HG03378 (cell line): ENCODE data around the gene TRIAP1.
"Not testable (repeated sequence)": the region's sequence is repeated elsewhere in the genome, so short reads cannot be mapped to it uniquely, and the experiment has no call there.

Experiments
- ATAC-seq: cut with Tn5 transposase; IDR thresholded peaks from one replicate; pipeline ENCODE4 v1.9.1; 2021; ENCODE audit warnings: mild to moderate bottlenecking, moderate library complexity; ENCODE audit not compliant: unreplicated experiment

TRIAP1 gene

GRCh38 chr12:120468821-120469449 lies 22.8 kb upstream of the TRIAP1 start:
- ATAC-seq, result no peak

GRCh38 chr12:120468325-120468820 lies 22.2 kb upstream of the TRIAP1 start:
- no peak for ATAC-seq

- ATAC-seq, result no peak
These were observed 21.3 kb upstream of the TRIAP1 start for GRCh38 chr12:120467439-120467838.

GRCh38 chr12:120466560-120467315 lies 20.6 kb upstream of the TRIAP1 start:
- ATAC-seq, result no peak

GRCh38 chr12:120465756-120466155 lies 19.6 kb upstream of the TRIAP1 start:
- no peak for ATAC-seq

- no peak for ATAC-seq
These were observed 17.5 kb upstream of the TRIAP1 start for GRCh38 chr12:120463712-120464111.

GRCh38 chr12:120462099-120462640 lies 16.0 kb upstream of the TRIAP1 start:
- no peak for ATAC-seq

GRCh38 chr12:120460157-120460556 lies 14.0 kb upstream of the TRIAP1 start:
- no peak for ATAC-seq

- no peak for ATAC-seq
These were observed 10.9 kb upstream of the TRIAP1 start for GRCh38 chr12:120457133-120457532.

- ATAC-seq, result no peak
These were observed 9.1 kb upstream of the TRIAP1 start for GRCh38 chr12:120455302-120455701.

GRCh38 chr12:120453977-120454376 lies 7.8 kb upstream of the TRIAP1 start:
- no peak for ATAC-seq

- no peak for ATAC-seq
These were observed 7.0 kb upstream of the TRIAP1 start for GRCh38 chr12:120453060-120453750.

GRCh38 chr12:120452524-120452923 lies 6.3 kb upstream of the TRIAP1 start:
- ATAC-seq, result not testable (repeated sequence)

GRCh38 chr12:120447992-120448391 lies 1.8 kb upstream of the TRIAP1 start:
- ATAC-seq, result no peak

- ATAC-seq, result not testable (repeated sequence)
These were observed 627 bp upstream of the TRIAP1 start for GRCh38 chr12:120446844-120447178.

- ATAC-seq, result no peak
These were observed 1.5 kb downstream of the TRIAP1 start for GRCh38 chr12:120444676-120445075.

GRCh38 chr12:120439646-120440247 lies 6.4 kb downstream of the TRIAP1 start:
- ATAC-seq, result no peak

GRCh38 chr12:120438495-120439198 lies 7.5 kb downstream of the TRIAP1 start:
- ATAC-seq, result peak; percentile 3

- ATAC-seq, result peak; percentile 96
These were observed 8.3 kb downstream of the TRIAP1 start, which contains the start of gene COX6A1 for GRCh38 chr12:120437735-120438494. TSS of gene COX6A1 (plus strand) at chr12:120438113. CDS start at chr12:120438127, 14 bp downstream.
